ENCODE results near the gene PPP6R2. TPM values are rescaled to one million over a fixed set of nuclear protein-coding genes. Genes with fewer than 3 reads are reported as not detected.
A peak's percentile ranks its signal among the peaks of the same experiment; 100 is the strongest.
"Not testable (repeated sequence)": the region's sequence is repeated elsewhere in the genome, so short reads cannot be mapped to it uniquely, and the experiment has no call there.

PPP6R2 gene
- polyA plus RNA-seq, 1 experiment, result 26.6 TPM

- no peak for TF ChIP-seq CTCF (IDR thresholded peaks at IDR 0.05; ENCODE audit: low read depth, low read length)
- Histone ChIP-seq H3K4me3 (ENCODE audit: low read depth, low read length) (no peak overlapping the region), H3K9me3 (ENCODE audit: control insufficient read depth, insufficient read depth, low read length) (no peaks in the 10 kb centered on the region), H3K27me3 (ENCODE audit: control insufficient read depth, insufficient read depth, low read length) (no peaks in the 10 kb centered on the region), H3K27ac (ENCODE audit: low read depth, low read length) (no peak overlapping the region)
- no peak for DNase-seq (ENCODE audit: low read depth, low spot score)
- ChIA-PET CTCF (interaction anchor here (2.0 kb wide), 1 partner anchor 34 kb away, joined by 7 read pairs; no protein-coding TSS in a partner anchor), POLR2A (no interaction called here)
These were observed 33.0 kb downstream of the PPP6R2 start for GRCh38 chr22:50376085-50376651.

GRCh38 chr22:50381021-50381555, 38.0 kb downstream of the PPP6R2 start:
- POLR2A ChIA-PET, result interaction anchor here (0.7 kb wide), 1 partner anchor 12 kb away, joined by 6 read pairs; no protein-coding TSS in a partner anchor
- DNase-seq (ENCODE audit: low read depth, low spot score); H3K4me3 ChIP-seq (ENCODE audit: low read depth, low read length); H3K27ac ChIP-seq (ENCODE audit: low read depth, low read length); H3K9me3 ChIP-seq (ENCODE audit: control insufficient read depth, insufficient read depth, low read length); H3K27me3 ChIP-seq (ENCODE audit: control insufficient read depth, insufficient read depth, low read length); CTCF ChIA-PET: not testable (repeated sequence)

- no peak overlapping the region for H3K27ac ChIP-seq (ENCODE audit: low read depth, low read length)
- TF ChIP-seq CTCF (IDR thresholded peaks at IDR 0.05; ENCODE audit: low read depth, low read length), result no peak
- no peaks in the 10 kb centered on the region for H3K27me3 ChIP-seq (ENCODE audit: control insufficient read depth, insufficient read depth, low read length)
- H3K9me3 ChIP-seq (ENCODE audit: control insufficient read depth, insufficient read depth, low read length), result no peaks in the 10 kb centered on the region
- CTCF ChIA-PET, result no interaction called here
- no peak overlapping the region for H3K4me3 ChIP-seq (ENCODE audit: low read depth, low read length)
- DNase-seq (ENCODE audit: low read depth, low spot score), result no peak
- POLR2A ChIA-PET, result no interaction called here
These were observed 53.7 kb downstream of the PPP6R2 start for GRCh38 chr22:50396751-50397370.

- DNase-seq (ENCODE audit: low read depth, low spot score); POLR2A ChIA-PET: not testable (repeated sequence)
These were observed 54.4 kb downstream of the PPP6R2 start for GRCh38 chr22:50397371-50398060.

GRCh38 chr22:50398831-50399648, 55.9 kb downstream of the PPP6R2 start:
- ChIA-PET POLR2A (no interaction called here), CTCF (interaction anchor here (0.6 kb wide), 1 partner anchor 238 kb away, joined by 17 read pairs; no protein-coding TSS in a partner anchor)
- DNase-seq (ENCODE audit: low read depth, low spot score), result no peak
- no peak overlapping the region for H3K4me3 ChIP-seq (ENCODE audit: low read depth, low read length)
- peak overlapping the region; percentile 31 for H3K27ac ChIP-seq (ENCODE audit: low read depth, low read length)
- no peaks in the 10 kb centered on the region for H3K9me3 ChIP-seq (ENCODE audit: control insufficient read depth, insufficient read depth, low read length)
- H3K27me3 ChIP-seq (ENCODE audit: control insufficient read depth, insufficient read depth, low read length), result no peaks in the 10 kb centered on the region
- no peak for TF ChIP-seq CTCF (IDR thresholded peaks at IDR 0.05; ENCODE audit: low read depth, low read length)

More at GRCh38 chr22:50397371-50398060, 54.4 kb downstream of the PPP6R2 start:
- H3K27me3 ChIP-seq (ENCODE audit: control insufficient read depth, insufficient read depth, low read length); H3K27ac ChIP-seq (ENCODE audit: low read depth, low read length); H3K4me3 ChIP-seq (ENCODE audit: low read depth, low read length); CTCF ChIA-PET; H3K9me3 ChIP-seq (ENCODE audit: control insufficient read depth, insufficient read depth, low read length): not testable (repeated sequence)

All from AG04450 (cell line).